GM12891 (cell line): ENCODE measurements around the gene PTPRJ.

Experiments
- POLR2A ChIP-seq: IDR thresholded peaks from 2 replicates; pipeline ENCODE4 v1.6.1; 2011; ENCODE audit warnings: low read depth, low read length, control low read depth
- POLR2AphosphoS5 ChIP-seq: IDR thresholded peaks from 2 replicates; pipeline ENCODE4 v1.6.1; 2011; ENCODE audit warnings: low read depth, low read length, control low read depth
- POU2F2 ChIP-seq: IDR thresholded peaks from 2 replicates; pipeline ENCODE4 v1.6.1; 2011; ENCODE audit warnings: low read depth, mild to moderate bottlenecking, control low read depth, low read length, moderate library complexity
- TAF1 ChIP-seq: IDR thresholded peaks from 2 replicates; pipeline ENCODE4 v1.6.1; 2011; ENCODE audit warnings: low read depth, low read length, control low read depth

DNA sequence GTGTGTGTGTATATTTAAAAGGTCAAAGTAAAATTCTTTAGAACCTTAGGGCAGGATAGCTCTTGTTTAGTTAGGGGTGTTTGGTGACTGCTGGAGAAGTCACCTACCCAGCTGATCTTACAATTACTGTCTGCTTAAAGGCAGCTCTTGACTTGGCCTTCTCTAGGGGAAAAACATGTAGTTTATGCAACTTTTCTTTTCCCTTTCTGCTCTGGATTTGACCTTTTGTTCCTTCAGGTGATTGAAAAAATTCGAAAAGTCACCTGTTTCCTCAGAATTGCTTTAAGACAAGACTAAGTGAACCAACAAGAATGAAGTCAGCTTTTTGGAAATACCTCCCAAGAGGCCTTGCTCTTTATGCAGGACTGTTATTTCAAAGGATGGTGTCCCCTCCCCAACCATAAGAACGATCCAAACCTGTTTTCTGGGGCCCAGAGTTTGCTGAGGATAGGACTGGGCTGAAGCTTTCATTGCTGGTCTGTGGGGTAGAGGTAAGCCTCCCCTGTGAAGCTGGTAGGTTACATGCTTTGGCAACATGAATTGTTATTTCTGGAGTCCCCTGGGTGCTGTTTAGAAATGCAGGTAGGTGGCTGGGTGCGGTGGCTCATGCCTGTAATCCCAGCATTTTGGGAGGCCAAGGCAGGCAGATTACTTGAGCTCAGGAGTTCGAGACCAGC, 111.2 kb downstream of the PTPRJ start:
- TF ChIP-seq POU2F2 = no peak
- no peak for TF ChIP-seq POLR2AphosphoS5
- no peak for TF ChIP-seq TAF1
- no peak for TF ChIP-seq POLR2A
